Putamen (tissue), 1 donor: ENCODE measurements around the gene RCOR2.

Experiments used
- DNase-seq: peaks from one replicate; pipeline ENCODE4 v3.0.0-alpha.2; 2016; ENCODE audit warnings: low spot score

The RCOR2 gene

DNA sequence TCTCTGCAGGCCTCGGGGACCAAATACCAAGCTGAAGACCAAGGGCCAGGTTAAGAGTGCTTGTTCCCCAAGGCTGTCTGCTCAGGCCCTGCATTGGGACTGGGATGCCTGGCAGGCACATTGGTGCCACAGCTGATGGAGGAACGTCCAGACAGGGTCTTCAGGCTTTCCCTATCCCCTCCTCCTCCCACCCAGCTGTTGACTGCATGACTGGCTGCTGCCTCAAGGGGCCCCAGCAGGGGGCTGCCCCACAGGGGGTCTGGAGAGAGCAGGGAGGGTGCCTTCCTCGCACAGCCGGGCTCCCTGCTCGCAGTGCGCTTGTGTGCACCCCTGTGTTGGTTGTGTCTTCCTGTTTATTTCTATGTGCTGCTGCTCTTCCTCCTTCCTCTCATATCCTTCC lies 9.9 kb downstream of the RCOR2 start:
- DNase-seq, result no peak

DNA sequence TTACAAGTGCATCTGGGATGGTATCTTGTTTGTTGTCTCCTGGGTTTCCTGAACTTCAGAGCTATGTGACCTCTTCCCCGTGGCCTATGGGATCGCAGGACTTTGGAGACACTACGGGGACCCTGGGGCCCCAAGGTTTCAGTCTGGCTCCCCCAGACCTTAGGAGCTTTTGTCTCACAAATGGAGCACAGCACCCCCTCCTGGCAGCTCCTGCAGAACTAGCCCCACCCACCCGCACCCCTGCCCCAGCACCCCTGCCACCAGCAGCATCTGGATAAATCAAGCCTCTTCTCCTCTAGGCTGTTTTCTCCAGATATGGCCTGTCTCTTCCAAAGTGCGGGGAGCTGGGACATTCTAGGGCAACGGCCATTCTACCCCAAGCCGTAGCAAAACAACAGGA lies 10.4 kb downstream of the RCOR2 start:
- DNase-seq, result no peak

DNA sequence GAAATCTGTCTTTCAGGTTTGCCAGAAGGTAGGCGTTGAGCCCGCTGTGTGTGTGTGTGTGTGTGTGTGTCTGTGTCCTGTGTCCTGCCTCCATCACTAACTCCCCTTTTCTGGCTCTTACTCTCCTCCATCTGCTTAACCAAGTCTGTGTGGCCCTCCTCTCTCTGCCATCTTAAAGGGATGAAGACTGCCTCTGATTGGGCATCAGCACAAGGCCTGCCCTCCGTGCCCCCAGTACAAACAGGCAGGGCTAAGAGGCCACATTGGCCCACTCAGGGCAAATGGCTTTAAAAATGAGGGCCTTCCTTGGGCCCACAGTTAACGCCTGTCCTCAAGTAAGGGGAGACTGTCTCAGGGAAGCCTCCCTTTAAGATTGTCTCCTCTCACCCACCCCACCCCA lies 10.9 kb downstream of the RCOR2 start:
- no peak for DNase-seq

DNA sequence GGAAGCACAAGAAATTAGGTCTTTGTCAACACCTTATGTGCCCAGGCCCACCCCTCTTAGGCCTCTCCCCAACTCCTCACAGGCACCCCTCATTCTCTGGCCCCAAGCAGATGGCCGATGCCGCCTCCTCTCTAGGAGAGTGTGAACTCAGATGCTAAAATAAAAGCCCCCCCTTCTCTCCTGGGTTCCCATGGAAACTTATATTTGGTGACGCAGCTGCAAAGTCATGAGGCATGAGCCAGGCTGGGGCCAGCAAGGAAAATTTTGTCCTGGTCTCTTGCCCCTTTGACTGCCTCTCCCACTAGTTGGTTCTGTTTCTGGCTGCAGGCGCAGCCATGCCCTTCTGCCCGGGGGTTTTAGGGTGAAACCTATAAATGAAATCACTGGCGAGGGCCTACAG lies 11.8 kb downstream of the RCOR2 start:
- DNase-seq, result no peak

DNA sequence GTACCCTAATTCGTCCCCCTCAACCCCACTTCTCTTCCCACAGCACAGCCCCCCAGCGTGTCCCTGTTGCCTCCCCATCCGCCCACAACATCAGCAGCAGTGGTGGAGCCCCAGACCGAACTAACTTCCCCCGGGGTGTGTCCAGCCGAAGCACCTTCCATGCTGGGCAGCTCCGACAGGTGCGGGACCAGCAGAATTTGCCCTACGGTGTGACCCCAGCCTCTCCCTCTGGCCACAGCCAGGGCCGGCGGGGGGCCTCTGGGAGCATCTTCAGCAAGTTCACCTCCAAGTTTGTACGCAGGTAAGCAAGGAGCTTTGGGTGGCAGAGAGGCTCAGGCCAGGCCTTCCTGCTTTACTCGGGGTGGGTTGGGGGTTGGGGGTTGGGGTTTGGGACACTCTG lies 12.2 kb downstream of the RCOR2 start:
- no peak for DNase-seq

DNA sequence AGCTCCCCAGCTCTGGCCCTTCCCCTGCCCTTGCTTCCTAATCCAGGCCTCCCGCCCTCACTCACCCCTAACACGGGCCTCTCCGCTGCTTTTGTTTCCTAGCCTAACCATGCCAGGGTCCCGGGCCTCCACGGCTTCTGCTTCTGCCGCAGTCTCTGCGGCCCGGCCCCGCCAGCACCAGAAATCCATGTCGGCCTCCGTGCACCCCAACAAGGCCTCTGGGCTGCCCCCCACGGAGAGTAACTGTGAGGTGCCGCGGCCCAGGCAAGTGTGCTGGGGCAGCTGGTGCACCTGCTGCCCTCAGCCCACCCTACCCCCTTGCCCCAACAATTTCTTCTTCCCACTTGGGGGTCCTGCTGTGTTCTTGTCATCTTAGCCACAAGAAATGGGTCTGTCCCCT lies 13.1 kb downstream of the RCOR2 start:
- no peak for DNase-seq

DNA sequence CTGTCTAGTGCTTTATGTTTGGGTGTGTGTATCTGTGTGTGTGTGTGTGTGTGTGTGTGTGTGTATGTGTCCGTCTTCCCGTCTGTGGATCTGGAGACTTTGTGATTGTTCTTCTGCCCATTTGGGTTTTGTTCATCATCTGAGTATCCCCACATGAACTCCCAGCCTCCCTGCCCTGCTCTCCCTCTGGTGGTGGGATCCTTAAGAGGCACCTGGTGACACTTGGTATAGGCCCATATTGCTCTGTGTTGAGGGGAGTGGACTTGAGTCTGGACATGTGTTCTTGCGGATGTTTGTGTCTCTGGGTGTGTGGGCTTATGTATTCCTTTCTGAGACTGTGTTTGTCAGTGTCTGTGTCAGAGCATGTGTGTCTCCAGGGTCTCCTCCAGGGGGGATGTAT lies 15.3 kb downstream of the RCOR2 start:
- no peak for DNase-seq

DNA sequence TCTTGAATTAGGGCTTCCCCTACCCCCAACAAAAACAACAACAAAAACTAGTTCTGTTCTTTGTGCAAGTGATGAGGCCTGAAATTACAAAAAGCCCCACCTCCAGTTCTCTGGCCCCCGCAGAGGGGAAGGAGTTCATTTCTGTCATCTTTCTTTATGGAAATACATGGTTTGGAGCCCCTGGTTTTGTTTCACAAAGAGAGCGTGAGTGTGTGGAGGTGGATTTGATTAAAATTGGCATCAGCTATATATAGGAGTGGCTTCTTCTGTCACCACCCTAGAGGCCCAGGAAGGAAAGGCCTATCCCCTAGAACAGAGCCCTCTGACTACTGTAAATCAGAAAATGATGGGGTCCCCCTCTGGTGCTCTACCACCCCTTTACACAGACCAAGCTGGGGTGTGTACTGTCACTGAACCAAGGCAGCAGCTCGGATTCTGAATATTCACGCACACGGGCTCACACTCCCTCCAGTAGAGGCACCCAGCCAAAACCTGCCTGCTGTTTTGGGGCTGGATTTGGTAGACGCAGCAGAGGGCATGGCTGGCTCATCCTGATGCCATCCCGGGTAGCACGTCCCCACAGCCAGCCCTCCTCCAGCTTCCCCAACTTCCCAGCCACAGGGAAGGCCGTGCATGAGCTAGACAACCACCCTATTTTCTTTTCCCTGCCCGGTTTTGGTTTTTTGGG lies 19.4 kb downstream of the RCOR2 start:
- DNase-seq, result peak; percentile 79

DNA sequence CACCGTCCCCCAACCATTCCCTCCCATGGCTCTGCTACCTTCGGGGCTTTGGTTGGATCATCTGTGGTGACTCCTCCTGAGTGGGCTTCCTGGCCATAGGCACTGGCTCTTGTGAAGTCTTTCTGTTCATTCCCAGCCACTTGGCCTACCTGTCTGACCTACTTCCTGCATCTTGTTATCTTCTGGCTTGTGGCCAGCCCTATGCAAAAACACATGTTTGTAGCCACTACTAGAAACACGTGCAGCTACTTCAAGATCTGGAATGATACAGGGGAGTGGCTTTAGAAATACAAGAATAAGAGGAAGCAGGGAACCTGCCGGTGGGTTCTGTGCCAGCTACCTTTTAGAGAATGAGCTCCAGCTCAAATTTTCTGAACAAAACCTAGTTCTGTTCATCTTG lies 20.9 kb downstream of the RCOR2 start:
- DNase-seq, result no peak

DNA sequence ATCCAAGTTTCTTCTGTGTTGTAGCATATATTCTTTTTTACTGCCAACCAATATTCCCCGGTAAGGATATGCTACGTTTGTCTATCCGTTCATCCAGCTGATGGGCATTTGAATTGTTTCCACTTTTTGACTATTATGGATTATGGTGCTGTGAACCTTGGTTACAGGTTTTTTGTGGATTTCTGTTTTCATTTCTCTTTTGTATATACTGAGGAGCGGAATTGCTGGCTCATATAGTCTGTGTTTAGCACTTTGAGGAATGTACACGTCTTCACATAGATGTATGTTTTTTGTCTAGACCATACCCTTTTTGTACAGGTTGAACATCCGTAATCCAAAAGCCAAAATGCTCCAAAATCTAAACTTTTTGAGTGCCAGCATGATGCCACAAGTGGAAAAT lies 23.6 kb downstream of the RCOR2 start:
- DNase-seq, result no peak

DNA sequence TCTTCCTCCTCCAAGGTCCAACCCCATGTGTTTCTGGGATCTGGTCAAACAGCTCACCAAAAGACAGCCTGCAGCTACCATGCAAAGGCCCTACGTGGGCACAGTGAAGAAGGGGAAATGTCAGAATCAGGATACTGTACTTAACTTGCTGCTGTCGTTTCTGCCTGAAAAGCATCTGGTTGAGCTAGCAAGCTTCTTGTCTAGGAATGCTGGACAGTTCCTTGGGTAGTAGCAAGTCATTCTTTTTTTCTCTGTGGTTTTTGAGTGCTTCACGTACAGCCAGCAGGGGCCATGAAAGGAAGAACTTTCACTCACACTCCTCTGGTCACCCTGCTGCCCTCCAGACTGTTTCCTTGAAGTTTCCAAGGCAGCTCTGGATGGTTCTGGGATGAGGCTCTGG lies 24.7 kb downstream of the RCOR2 start:
- DNase-seq, result no peak

DNA sequence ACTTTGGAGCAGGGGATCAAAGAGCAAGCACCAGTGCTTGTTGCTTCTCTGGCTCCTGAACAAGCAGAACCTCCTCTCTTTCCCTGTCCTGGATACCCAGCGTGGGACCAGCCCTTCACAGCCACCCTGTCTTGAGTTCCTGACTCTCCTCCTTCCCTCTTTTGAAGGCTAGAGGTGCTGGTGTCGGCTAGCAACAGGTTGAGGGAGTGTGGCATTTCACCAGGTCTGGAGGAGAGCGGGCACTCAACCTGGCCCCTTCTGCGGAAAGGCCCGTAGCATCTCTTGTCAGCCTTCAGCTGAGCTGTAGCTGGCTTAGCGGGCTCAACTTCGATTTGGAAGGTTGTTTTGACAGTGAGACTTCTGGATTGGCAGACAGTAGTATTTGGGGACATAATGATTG lies 26.6 kb downstream of the RCOR2 start:
- DNase-seq, result no peak

DNA sequence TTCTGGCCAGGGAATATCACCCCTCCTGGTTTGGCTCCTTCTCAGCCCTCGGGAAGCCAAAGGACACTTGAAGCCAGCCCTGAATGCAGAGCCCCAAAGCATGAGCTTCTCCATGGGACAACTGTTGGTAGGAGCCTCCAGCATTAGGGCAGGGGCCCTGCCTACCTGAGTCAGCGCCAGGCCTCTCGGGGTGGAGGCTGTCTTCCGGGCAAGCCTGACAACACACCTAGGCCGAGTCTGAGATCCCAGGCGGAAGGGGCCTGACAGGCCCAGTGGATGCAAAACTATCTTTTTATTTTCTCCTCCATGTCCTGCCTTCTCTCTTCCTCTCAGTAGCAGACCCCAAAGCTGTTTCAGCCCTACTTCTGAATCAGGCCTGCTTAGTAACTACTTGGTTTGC lies 27.6 kb downstream of the RCOR2 start:
- DNase-seq, result no peak

DNA sequence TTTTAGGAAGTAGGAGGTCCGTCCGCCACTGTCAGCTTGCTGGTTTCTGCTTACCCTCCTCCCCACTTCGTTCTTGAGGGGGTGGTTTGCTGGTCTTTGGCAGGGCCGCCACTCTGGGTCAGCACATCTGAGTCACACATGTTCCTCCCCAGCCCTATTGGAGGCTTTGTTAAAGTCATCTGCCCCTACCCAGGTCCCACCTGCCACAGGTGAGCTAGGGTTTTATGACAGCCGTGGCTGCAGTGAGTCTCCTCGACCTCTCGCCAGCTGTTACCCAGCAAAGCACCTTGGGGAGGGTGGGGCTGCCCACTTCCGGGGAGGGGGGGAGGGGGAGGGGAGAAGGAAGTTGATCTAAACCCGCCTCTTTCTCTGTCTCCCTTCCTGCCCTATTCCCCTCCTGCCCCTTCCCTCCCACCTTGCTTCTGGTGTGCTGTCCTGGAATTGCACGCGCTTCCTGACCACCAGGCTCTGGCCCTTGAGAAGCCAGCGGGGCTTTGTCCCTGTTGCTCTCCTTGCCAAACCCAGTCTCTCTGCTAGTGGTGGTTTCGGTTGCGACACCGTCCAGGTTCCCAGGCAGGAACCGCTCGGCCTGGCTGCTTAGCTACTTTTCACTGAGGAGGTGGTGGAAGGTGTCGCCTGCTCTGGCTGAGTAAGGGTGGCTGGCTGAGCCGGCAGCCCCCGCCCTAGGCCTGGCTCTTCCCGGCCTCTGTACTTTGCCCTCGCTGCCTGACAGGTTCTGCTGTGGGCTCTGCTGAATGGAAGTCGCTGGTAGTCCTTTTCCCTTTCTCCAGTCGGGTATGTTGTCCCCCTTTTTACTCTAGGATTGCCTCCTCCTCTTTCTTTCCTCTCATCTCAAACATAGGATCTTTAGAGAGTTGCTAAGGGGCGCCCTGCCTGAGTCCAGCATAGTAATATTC lies 28.5 kb downstream of the RCOR2 start:
- DNase-seq, result no peak

DNA sequence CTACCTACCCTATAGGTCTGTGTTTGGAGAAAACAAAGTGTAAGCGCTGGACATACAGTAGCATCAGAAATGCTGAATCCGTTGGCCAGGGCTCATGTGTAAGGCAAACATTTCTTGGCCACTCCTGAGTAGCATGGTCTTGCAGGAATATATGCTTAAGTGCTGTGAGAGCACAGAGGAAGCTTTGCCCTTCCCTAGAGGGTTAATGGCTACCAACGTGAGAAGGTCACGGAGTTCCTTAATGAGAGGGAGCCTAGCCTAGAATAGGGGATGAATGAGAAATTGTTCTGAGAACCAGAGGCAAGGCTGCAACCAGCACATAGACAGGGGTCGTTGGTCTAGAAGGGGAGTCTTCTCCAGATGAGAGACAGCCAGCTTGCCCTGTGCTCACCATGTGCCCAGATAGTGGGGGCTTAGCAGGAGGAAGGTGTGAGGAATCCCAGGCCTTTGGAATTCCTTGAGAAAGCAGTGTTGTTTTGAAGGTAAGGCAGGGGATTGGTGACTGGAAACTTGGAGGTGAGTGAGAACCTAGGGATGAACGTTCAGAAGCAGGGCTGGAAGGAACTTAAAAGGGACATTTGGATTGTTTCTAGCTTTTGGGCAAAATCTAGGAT lies 29.5 kb downstream of the RCOR2 start:
- DNase-seq, result no peak

DNA sequence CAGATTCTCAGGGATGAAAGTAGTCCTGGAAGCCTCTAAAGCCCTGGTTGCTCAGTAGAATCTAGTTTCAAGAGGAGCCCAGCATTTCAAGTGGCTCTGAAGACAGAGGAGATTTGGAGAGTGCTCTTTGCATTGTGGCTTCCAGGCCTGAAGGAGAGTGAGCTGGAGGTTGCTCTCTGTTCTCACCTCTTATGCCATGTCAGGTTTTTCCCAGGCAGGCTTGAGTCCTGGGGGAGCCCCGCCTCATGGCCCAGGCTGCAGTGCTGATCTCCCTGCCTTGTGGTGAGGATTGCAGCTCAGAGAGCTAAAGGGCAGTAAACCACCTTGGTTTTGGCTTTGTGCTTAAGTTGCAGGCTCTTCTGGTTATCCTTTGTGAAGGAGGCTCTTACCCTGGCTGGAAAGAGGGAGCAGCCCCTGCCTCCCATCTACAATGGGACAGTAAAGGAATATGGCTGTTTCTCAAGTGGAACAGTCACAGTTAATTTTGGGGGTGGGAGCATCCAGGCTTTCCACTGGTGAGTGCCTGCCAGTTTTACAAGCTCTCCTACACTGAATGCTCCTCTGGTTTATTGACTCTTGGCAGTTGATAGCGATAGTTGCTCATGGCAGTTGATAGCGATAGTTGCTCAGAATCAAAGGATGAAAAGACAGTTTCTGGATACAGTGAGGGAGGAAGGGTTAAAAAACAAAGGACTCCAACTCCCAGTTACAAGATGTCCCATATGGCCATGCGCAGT lies 32.6 kb downstream of the RCOR2 start:
- no peak for DNase-seq

DNA sequence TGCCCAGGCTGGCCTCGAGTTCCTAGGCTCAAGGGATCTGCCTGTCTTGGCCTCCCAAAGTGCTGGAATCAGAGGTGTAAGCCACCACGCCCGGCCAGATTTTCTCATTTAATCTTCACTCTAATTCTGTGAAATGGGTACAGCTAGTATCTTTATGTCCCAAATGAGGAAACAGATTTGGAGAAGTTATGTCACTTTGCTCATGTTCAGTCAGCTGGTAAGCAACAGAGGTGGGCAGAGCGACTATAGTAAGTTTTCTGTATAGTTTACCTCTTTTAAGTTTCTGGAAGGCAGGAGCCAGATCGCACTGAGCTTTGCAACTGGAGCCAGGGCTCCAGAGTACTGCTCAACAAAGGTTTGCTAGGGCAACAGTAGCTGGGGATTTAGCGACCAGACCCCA lies 33.2 kb downstream of the RCOR2 start:
- no peak for DNase-seq

DNA sequence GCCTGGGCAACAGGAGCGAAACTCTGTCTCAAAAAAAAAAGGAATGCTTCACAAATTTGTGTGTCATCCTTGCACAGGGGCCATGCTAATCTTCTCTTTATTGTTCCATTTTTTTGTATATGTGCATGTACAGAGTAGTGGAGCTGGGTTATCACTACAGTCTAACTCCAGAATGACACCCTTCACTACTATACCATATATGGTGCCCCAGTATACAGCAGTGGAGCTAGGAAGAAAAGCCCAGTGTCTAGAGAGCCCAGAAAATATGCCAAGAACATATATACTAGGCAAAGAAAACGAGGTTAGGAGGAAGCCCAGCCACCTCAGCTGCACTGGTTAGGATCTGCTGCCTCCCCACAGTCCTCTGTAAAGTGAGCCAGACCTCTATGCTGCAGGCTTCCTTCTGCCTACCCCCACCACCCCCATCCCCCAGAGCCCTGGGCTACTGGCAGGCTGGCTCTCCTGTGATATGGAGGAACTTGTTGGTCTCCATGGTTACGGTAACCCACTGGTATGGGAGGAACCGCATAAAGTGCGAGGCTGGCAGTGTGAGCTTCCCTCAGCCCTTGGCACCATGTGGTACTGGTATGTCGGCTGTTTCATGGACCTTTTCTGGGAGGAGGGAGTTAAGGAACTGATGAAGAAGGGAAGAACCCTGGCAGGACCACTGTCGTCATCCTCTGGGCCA lies 34.3 kb downstream of the RCOR2 start:
- DNase-seq, result no peak

DNA sequence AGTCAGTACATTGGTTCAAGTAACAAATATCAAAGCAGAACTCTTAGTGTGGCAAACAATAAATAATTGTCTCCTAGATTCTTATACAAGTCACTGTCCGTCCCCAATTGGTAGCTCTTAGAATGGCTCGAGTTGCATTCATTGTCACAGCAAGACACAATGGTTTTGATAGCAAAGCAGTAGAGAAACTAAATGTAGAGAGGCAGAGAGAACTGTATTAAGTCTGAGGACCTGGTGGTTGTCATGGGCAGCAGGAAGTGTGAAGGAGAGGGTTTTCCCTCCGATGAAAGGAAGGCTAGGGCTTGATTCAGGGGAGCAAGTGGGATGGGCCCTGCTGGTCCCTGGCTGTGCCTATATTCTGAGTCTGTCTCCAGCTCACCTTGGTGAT lies 36.6 kb downstream of the RCOR2 start:
- DNase-seq, result peak; percentile 44

DNA sequence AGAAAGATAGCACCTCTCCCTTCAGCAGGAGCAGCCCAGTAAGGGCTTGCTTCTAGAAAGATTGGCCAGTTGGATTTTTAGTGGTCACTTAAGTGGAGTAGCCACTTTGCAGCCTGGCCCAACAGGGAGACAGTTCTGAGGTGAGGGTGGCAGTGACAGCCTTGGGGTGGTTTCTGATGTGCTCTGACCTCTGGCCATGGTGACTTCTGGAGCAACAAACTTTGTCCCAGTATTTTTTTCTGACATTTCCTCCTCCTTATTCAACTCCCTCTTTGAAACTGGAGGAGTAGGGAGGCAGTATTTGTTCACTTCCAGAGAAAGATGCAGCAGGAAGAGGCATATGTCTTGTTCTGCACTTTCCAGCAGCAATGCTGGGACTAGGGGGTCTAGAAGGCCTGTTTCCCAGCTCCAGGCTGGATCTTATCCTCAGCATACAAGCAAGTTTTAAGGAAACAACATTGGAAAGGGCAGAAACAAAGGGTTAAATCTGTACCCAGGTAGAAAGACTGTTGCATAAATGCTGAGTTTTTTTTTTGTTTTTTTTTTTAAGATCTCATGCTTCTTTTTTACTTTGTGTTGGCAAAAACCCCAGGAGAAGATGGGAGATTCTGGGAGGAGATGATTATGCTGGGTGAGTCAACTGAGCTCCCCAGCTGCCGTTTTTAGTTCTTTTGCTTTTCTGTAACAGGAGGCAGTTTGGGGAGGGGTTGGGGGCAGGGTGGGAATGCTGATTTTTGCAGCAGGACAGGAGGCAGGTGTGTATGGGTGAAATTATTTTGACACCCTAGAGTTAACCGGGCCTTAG lies 37.2 kb downstream of the RCOR2 start:
- peak; percentile 59 for DNase-seq

DNA sequence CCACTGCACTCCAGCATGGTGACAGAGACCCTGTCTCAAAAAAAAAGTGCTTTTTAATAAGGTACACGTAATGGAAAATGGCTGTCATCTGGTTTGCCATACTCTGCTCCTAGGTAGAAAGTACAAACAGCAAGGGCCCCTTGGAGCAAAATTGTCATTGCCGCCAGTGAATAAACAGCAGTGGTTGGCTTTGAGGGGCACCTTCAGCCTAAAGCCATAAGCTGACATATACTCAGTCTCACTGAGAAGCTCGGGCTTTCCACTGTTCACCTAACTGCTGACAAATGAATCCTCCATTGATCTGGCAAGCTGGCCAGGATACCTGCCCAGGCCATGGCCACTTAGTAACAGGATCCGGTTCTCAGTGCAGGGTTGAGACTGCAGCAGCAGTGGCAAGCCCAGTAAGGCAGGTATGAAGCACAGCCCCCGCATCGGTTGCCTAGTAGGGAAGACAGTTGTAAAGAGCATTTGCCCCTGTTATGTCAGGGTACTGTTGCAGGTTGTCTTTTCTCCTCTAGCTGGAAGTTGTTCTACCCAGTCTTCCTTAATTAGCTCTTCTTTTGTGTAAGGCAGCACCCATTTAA lies 39.2 kb downstream of the RCOR2 start:
- DNase-seq, result peak; percentile 66
